ENCODE results near the gene CBARP.

CBARP gene

DNA sequence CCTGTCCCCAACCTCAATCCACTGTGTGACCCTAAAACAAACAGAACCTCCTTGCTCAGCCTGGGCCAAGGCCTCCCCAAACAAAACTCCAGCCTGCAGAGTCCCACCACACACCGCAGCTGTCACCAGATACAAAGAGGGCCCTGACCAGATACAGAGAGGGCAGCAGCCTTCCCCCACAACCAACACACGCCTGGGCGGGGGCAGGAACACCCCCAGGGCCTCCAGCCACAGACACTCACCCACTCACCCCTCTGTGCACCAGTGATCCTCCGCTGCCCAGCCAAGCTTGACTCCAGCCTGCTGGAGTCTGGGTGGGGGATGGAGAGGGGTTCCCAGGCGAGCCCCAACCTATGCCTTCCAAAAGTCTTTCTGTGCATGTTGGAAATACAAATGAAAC, 25.4 kb upstream of the CBARP start:
- Histone ChIP-seq H3K4me3 (peak overlapping the region; percentile 65 to 77 (median 72); a peak in 18 of 20 replicates), H3K36me3 (peaks cover 0 to 3% (median 2%) of the 10 kb centered on the region in 11 experiments; a peak in 16 of 22 replicates), H4K20me1 (peaks cover 3 to 83% (median 39%) of the 10 kb centered on the region in 11 experiments; a peak in 20 of 22 replicates), H3K27ac (peak overlapping the region in 10 of 11 experiments; percentile 68 to 84 (median 76); a peak in 17 of 22 replicates), H3K9ac (peak overlapping the region in 10 of 11 experiments; percentile 66 to 96 (median 80); a peak in 18 of 22 replicates), H3K9me3 (replicated peaks in 1 of 11) (no peaks in the 10 kb centered on the region), H3K4me1 (peaks cover 85 to 97% (median 94%) of the 10 kb centered on the region in 10 experiments), H3K27me3 (no peaks in the 10 kb centered on the region; a peak in 2 of 22 replicates), H3K4me2 (peak overlapping the region; percentile 93 to 100 (median 99))
- TF ChIP-seq Cebpa-rat (IDR thresholded peaks at IDR 0.05) = no peak

DNA sequence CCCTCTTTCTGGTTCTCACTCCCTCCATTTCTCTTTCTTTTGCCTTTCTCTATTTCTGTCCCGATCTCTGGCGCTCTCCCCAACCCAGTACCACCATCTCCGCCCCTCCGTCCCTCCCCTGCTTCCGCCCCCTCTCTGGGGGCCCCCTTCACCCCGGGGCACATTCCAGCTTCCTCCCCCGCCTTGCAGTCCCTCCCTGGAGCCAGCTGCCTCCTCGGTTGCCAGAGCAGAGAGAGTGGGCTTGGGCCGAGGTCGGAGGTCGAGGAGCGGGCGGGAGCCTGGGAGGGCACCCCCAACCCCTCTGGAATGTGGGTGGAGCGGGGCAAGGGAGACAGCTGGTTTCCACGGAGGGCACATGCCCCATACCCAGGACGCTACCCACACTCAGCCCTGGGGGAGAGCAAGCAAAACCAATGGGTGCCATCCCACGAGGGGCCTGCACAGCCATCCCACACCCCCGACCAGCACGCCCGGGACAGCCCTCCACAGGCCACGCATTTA, 24.9 kb upstream of the CBARP start:
- H3K27ac ChIP-seq = peak overlapping the region; percentile 9 to 84 (median 75); a peak in 19 of 22 replicates
- peaks cover 8 to 83% (median 41%) of the 10 kb centered on the region in 11 experiments; a peak in 21 of 22 replicates for H4K20me1 ChIP-seq
- H3K9ac ChIP-seq = peak overlapping the region; percentile 66 to 96 (median 80); a peak in 21 of 22 replicates

DNA sequence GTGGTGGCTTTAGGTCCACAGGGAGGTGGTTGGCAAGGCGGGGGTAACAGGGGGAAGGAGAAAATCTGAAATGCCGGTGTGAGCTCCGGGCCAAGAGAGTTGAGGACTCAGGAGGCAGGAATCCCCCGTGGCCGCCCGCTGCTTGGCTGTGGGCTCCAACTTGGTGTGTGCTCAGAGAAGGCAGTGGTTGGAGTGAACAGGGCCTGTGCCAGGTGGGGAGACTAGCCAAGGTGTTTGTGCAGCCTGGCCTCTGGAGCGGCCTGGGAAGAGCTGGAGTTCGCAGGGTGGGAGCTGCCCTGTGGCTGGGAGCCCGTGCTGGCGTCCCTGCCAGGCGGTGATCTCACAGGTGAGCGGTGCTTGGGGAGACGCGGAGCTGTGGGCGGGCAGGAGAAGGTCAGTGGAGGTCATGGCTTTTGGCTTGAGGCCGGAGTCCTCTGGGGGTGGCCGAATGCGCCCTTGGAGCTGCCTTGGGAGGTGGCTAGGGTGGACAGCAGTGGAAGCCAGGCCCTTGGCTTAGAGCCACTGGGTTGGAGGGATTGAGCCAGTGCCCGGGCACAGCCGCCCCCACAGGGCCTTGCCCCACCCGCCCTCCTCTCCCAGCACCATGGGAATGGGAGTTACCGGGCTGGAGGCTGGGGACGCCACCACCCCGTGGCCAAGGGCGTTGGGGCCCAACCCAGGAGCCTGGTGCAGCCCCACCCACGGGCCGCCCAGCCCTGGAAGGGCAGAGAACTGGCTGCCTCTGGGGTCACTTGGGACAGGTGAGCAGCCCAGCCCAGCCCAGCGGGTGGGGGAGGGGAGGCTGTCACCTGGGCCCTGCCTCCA, 24.2 kb upstream of the CBARP start:
- H4K20me1 ChIP-seq = peaks cover 15 to 83% (median 42%) of the 10 kb centered on the region in 11 experiments
- peaks cover 85 to 97% (median 94%) of the 10 kb centered on the region in 10 experiments for H3K4me1 ChIP-seq
- H3K4me3 ChIP-seq = peak overlapping the region; percentile 65 to 77 (median 72)

More for the DNA sequence above, 24.9 kb upstream of the CBARP start:
- H3K27me3 ChIP-seq = no peaks in the 10 kb centered on the region; a peak in 2 of 22 replicates
- H3K4me2 ChIP-seq = peak overlapping the region; percentile 93 to 100 (median 99)
- H3K4me1 ChIP-seq = peaks cover 85 to 97% (median 94%) of the 10 kb centered on the region in 10 experiments
- H3K4me3 ChIP-seq = peak overlapping the region; percentile 65 to 77 (median 72)
- TF ChIP-seq Cebpa-rat (IDR thresholded peaks at IDR 0.05) = no peak
- H3K36me3 ChIP-seq = peaks cover 1 to 8% (median 7%) of the 10 kb centered on the region in 11 experiments; a peak in 19 of 22 replicates
- no peaks in the 10 kb centered on the region for H3K9me3 ChIP-seq (replicated peaks in 1 of 11)

DNA sequence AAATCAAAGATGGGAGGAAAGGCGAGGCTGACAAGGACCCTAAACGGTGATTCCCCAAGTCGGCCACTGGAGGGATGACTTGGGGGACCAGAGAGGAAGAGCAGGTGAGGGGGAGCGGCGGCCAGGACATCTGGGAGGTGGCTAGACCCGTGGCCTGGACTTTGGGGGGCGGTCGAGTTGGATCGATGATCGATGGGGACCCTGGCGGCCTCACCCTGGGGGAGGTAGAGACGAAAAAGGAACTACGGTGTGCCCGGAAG, 23.7 kb upstream of the CBARP start:
- Histone ChIP-seq H3K4me2 (peak overlapping the region; percentile 93 to 100 (median 99)), H3K27me3 (no peaks in the 10 kb centered on the region)

More for the DNA sequence above, 24.2 kb upstream of the CBARP start:
- H3K27me3 ChIP-seq = no peaks in the 10 kb centered on the region
- H3K9ac ChIP-seq = peak overlapping the region; percentile 66 to 96 (median 80)
- H3K9me3 ChIP-seq (replicated peaks in 1 of 11) = no peaks in the 10 kb centered on the region
- peaks cover 8 to 15% (median 14%) of the 10 kb centered on the region in 11 experiments for H3K36me3 ChIP-seq
- H3K4me2 ChIP-seq = peak overlapping the region; percentile 93 to 100 (median 99)
- no peak for TF ChIP-seq Cebpa-rat (IDR thresholded peaks at IDR 0.05)
- H3K27ac ChIP-seq = peak overlapping the region; percentile 60 to 84 (median 75); a peak in 20 of 22 replicates

DNA sequence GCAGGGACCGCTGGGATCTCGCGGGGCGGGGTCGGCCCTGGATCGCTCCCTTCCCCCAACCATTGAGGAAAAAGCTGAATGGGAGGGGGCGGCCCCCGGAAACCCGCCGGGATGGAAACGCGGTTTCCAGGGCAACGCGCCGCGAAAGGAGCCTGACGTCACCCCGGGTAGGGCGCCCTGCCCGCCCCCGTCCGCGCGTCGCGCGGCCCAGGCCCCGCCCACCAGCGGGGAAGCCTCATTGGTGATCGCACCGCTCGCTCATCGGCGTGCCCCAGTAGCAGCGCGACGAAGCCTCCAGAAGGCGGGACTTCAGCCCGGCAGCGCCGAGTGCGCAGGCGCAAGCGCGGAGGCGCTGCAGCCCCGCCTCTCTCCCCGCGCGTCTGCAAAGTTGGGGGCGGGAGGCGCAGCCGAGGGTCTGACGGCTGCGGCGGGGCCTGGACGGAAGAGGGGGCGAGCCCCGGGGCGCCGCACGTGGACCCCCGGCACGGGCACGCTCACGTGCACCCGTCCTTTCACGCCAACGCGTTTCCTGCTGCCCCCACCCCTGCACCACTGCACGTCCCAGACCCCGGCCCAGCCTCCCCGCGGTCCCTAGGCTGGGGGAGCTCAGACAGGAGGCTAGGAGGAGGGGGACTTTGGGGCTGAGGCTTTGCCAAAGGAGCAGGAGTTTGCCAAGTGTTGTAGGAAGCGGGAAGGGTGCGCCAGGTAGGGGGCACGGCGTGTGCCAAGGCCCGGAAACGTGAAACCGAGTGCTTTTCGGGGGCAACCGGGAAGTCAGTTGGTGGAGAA, 23.1 kb upstream of the CBARP start:
- peaks cover 90 to 97% (median 96%) of the 10 kb centered on the region in 10 experiments for H3K4me1 ChIP-seq
- no peaks in the 10 kb centered on the region for H3K9me3 ChIP-seq (replicated peaks in 1 of 11)
- H3K27me3 ChIP-seq = no peaks in the 10 kb centered on the region
- H3K27ac ChIP-seq = peak overlapping the region; percentile 61 to 97 (median 83)
- peak overlapping the region; percentile 66 to 98 (median 81) for H3K9ac ChIP-seq
- no peak for TF ChIP-seq Cebpa-rat (IDR thresholded peaks at IDR 0.05)
- peaks cover 25 to 87% (median 48%) of the 10 kb centered on the region in 11 experiments for H4K20me1 ChIP-seq
- H3K36me3 ChIP-seq = peaks cover 18 to 26% (median 24%) of the 10 kb centered on the region in 11 experiments
- H3K4me2 ChIP-seq = peak overlapping the region; percentile 98 to 100 (median 100)
- H3K4me3 ChIP-seq = peak overlapping the region; percentile 65 to 77 (median 72)

More for the DNA sequence above, 23.7 kb upstream of the CBARP start:
- Histone ChIP-seq H3K9ac (peak overlapping the region; percentile 66 to 96 (median 80)), H3K4me3 (peak overlapping the region; percentile 65 to 77 (median 72)), H3K9me3 (replicated peaks in 1 of 11) (no peaks in the 10 kb centered on the region), H3K27ac (peak overlapping the region; percentile 60 to 84 (median 75)), H3K36me3 (peaks cover 13 to 20% (median 19%) of the 10 kb centered on the region in 11 experiments), H4K20me1 (peaks cover 20 to 87% (median 47%) of the 10 kb centered on the region in 11 experiments), H3K4me1 (peaks cover 89 to 97% (median 96%) of the 10 kb centered on the region in 10 experiments)
- TF ChIP-seq Cebpa-rat (IDR thresholded peaks at IDR 0.05) = no peak

DNA sequence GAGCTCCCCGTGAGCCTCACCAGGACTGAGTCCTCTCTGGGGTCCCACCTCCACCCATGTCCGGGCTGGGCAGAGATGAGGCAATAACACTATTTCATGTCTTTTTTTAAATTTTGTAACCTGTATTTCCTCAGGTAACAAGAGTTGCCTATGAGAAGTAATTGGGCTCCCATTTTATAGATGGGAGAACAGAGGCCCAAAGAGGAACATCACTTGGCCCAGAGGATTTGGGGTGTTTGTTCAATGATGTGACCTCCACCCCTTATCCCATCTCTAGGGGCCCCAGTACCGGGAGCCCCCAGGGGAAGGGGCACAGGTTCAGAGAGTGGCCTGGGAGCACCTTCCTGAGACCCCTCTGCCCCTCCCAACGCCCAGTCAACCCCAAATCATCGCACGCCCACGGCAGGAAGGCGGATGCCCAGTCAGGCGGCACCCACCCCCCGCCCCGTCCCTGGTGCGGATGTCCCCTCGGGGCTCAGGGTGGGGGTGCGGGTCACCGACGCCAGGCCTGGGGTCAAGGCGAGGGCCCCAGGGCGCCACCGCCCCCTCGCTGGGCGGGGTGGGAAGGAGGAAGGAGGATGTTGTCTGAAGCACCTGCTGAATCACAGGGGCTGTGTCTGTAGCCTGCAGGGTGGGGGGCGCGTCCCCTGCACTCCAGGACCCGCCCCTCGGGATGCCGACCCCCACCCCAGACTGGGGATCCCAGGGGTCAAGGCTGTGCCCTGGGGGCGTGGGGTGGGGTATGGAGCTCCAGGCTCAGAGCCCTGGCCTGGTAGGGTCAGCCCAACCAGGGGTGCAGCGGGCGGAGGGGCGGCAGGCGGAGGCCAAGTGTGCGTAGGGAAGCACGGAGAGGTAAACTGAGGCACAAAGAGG, 22.3 kb upstream of the CBARP start:
- Histone ChIP-seq H3K4me3 (peak overlapping the region; percentile 40 to 77 (median 64); a peak in 19 of 20 replicates), H3K9ac (peak overlapping the region; percentile 62 to 98 (median 76)), H3K27ac (peak overlapping the region; percentile 61 to 97 (median 81)), H3K9me3 (replicated peaks in 1 of 11) (no peaks in the 10 kb centered on the region), H3K4me1 (peaks cover 92 to 97% (median 96%) of the 10 kb centered on the region in 10 experiments), H3K4me2 (peak overlapping the region; percentile 98 to 100 (median 100)), H3K36me3 (peaks cover 26 to 34% (median 33%) of the 10 kb centered on the region in 11 experiments), H4K20me1 (peaks cover 33 to 89% (median 54%) of the 10 kb centered on the region in 11 experiments), H3K27me3 (no peaks in the 10 kb centered on the region)
- TF ChIP-seq Cebpa-rat (IDR thresholded peaks at IDR 0.05) = no peak

DNA sequence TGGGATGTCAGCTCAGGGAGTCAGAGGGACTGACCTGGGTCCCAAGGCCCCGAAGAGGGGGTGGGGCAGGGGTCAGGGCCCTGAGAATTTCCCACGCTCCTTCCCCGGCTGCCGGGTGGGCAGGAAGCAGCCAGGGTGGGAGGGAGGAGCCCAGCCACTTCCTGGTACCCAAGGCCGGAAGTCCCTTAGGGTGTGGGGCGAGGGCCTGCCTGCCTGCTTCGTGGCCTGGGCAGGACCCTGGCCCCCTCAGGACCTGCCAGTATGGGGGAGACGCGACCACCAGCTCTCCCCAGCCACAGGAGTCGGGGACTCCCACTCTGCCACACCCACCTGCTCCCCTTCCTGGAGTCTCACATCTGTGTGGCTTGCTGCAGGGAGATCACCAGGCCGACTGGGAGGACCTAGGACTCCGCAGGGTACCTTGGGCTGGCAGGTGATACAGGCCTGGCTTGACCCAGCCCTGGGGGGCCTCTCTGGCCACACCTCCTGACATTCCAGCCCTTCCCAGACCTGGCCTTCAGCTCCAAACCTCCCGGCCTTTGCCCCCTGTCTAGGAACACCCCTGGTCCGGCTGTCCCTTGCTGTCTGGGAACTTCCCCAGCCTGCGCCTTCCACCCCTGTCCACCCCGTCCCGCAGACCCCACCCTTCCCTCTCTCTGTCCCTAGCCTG, 21.5 kb upstream of the CBARP start:
- H3K4me2 ChIP-seq = peak overlapping the region; percentile 98 to 100 (median 100)
- no peak for TF ChIP-seq Cebpa-rat (IDR thresholded peaks at IDR 0.05)
- H3K27ac ChIP-seq = peak overlapping the region; percentile 61 to 97 (median 81)
- H3K9ac ChIP-seq = peak overlapping the region; percentile 62 to 98 (median 76)
- peaks cover 34 to 42% (median 41%) of the 10 kb centered on the region in 11 experiments for H3K36me3 ChIP-seq
- H3K27me3 ChIP-seq = no peaks in the 10 kb centered on the region
- peak overlapping the region; percentile 42 to 77 (median 52); a peak in 19 of 20 replicates for H3K4me3 ChIP-seq
- no peaks in the 10 kb centered on the region for H3K9me3 ChIP-seq (replicated peaks in 1 of 11)
- peaks cover 41 to 89% (median 54%) of the 10 kb centered on the region in 11 experiments for H4K20me1 ChIP-seq
- peaks cover 92 to 97% (median 96%) of the 10 kb centered on the region in 10 experiments for H3K4me1 ChIP-seq
